ENCODE data around the gene TMEM53. TPM values are rescaled to one million over a fixed set of nuclear protein-coding genes. Genes with fewer than 3 reads are reported as not detected.

The TMEM53 gene
- total RNA-seq, 1 experiment from 2014 or later, result 8.2 TPM

GRCh38 chr1:44647896-44648295 is 26.4 kb downstream of the TMEM53 start:
- Mint-ChIP-seq H3K9me3 (no peaks in the 10 kb centered on the region), H3K27me3 (ENCODE audit: low read depth) (no peaks in the 10 kb centered on the region), H3K27ac (no peak overlapping the region), H3K4me3 (no peak overlapping the region), H3K4me1 (peaks cover 20% of the 10 kb centered on the region), H3K36me3 (peaks cover 46% of the 10 kb centered on the region)
- TF ChIP-seq TEAD1 (CRISPR knock-in tag; IDR thresholded peaks at IDR 0.05) (no peak), ZBTB21 (CRISPR knock-in tag; IDR thresholded peaks at IDR 0.05; ENCODE audit: borderline replicate concordance) (no peak)
- DNase-seq (ENCODE audit: low spot score) (no peak), ATAC-seq (no peak)
- ChIA-PET POLR2A (interaction anchor here (0.6 to 1.5 kb wide), 2 partner anchors 17 to 83 kb away, joined by 3 to 4 read pairs; partner anchors contain the start of gene RNU5D-1), CTCF (interaction anchor here (0.9 to 1.5 kb wide), 2 partner anchors 38 to 353 kb away, joined by 3 to 5 read pairs; no protein-coding TSS in a partner anchor)

DNA sequence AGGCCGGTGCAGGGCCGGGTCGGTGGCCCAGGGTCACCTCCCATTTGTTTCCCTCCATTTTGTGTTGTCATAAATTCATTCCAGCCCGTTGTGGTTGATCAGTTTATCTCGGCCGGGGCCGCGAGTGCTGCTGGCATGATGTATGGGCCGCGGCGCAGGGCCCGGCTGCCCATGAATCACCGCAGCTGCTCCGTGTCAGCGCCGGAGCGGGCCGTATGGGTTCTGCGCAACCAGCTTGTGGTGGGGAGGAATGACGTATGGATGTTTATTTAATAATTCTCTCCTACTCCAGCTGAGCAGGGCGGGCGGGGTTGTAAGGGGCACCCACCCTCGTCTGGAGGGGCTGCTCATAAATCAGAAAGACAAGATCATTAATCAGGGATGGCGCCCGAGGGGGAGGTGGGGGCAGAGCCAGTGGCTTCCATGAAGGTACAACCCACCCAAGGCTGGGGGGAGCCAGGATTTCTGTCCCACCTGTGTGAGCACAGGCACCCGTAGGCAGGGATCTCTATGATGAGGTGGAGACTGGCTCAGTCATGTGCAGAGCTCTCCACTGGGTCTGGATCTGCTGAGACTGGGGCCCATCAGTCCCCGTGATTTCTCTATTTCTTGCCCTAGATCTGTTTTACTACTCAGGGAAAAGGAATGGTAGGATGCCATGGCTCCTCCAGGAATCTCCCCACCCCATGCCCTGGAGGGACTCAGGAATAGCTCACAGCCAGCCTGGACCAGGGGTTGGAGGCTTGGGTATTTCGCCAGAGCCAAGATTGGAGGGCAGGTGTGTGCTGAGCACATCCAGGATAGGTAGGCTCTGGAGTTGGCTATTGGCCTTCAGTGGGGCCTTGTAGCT is 27.8 kb downstream of the TMEM53 start:
- H3K27ac Mint-ChIP-seq, result no peak overlapping the region
- peaks cover 20% of the 10 kb centered on the region for H3K4me1 Mint-ChIP-seq
- ChIA-PET POLR2A (interaction anchor here (1.5 kb wide), 1 partner anchor 15 kb away, joined by 4 read pairs; no protein-coding TSS in a partner anchor), CTCF (interaction anchor here (1.5 kb wide), 1 partner anchor 37 kb away, joined by 5 read pairs; no protein-coding TSS in a partner anchor)
- DNase-seq (ENCODE audit: low spot score) (no peak), ATAC-seq (no peak)
- TF ChIP-seq ZNF121 (CRISPR knock-in tag; IDR thresholded peaks at IDR 0.05) (no peak), E2F4 (CRISPR knock-in tag; IDR thresholded peaks at IDR 0.05; ENCODE audit: borderline replicate concordance, low read depth) (no peak), SOX15 (CRISPR knock-in tag; IDR thresholded peaks at IDR 0.05) (no peak), ZNF416 (CRISPR knock-in tag; IDR thresholded peaks at IDR 0.05) (no peak), RORB (CRISPR knock-in tag; IDR thresholded peaks at IDR 0.05) (no peak), USF1 (CRISPR knock-in tag; IDR thresholded peaks at IDR 0.05) (no peak), JAZF1 (CRISPR knock-in tag; IDR thresholded peaks at IDR 0.05) (no peak), STAT6 (CRISPR knock-in tag; conservative IDR thresholded peaks at IDR 0.05; ENCODE audit: low read depth) (no peak), ZNF219 (CRISPR knock-in tag; IDR thresholded peaks at IDR 0.05; ENCODE audit: borderline replicate concordance) (no peak), NFATC4 (CRISPR knock-in tag; IDR thresholded peaks at IDR 0.05) (no peak), SP1 (CRISPR knock-in tag; conservative IDR thresholded peaks at IDR 0.05) (no peak), ZNF671 (CRISPR knock-in tag; IDR thresholded peaks at IDR 0.05) (no peak), CDX4 (CRISPR knock-in tag; IDR thresholded peaks at IDR 0.05; ENCODE audit: borderline replicate concordance) (no peak)
- TF ChIP-seq, protein P1, sequence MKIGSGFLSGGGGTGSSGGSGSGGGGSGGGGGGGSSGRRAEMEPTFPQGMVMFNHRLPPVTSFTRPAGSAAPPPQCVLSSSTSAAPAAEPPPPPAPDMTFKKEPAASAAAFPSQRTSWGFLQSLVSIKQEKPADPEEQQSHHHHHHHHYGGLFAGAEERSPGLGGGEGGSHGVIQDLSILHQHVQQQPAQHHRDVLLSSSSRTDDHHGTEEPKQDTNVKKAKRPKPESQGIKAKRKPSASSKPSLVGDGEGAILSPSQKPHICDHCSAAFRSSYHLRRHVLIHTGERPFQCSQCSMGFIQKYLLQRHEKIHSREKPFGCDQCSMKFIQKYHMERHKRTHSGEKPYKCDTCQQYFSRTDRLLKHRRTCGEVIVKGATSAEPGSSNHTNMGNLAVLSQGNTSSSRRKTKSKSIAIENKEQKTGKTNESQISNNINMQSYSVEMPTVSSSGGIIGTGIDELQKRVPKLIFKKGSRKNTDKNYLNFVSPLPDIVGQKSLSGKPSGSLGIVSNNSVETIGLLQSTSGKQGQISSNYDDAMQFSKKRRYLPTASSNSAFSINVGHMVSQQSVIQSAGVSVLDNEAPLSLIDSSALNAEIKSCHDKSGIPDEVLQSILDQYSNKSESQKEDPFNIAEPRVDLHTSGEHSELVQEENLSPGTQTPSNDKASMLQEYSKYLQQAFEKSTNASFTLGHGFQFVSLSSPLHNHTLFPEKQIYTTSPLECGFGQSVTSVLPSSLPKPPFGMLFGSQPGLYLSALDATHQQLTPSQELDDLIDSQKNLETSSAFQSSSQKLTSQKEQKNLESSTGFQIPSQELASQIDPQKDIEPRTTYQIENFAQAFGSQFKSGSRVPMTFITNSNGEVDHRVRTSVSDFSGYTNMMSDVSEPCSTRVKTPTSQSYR (CRISPR knock-in tag; IDR thresholded peaks at IDR 0.05), result no peak
- H3K27me3 Mint-ChIP-seq (ENCODE audit: low read depth), result no peaks in the 10 kb centered on the region
- no peaks in the 10 kb centered on the region for H3K9me3 Mint-ChIP-seq
- peaks cover 53% of the 10 kb centered on the region for H3K36me3 Mint-ChIP-seq
- no peak overlapping the region for H3K4me3 Mint-ChIP-seq
